Smooth muscle cell (in vitro differentiated cells): Measurements from ENCODE around the gene FSTL4. TPM values are rescaled to one million over a fixed set of nuclear protein-coding genes. Genes with fewer than 3 reads are reported as not detected.

Experiments used
- DNase-seq: peaks from one replicate; lab custom pipeline; 2025; ENCODE audit not compliant: unreplicated experiment; lab: John Stamatoyannopoulos, UW
- H2AFZ ChIP-seq: fragments of 200-600 bp; sonication (generic); 2 replicates; pipeline ENCODE4 v1.6.0; 2016; ENCODE audit warnings: antibody characterized with exemption, low read depth, mild to moderate bottlenecking
- H3F3A ChIP-seq: fragments of 200-600 bp; sonication (generic); 2 replicates; pipeline ENCODE4 v1.6.0; 2017; ENCODE audit warnings: antibody characterized with exemption, low read depth
- H3K27ac ChIP-seq: fragments of 200-600 bp; sonication (generic); 2 replicates; pipeline ENCODE4 v1.5.1; 2016; ENCODE audit warnings: low read depth, mild to moderate bottlenecking
- H3K27me3 ChIP-seq: fragments of 200-600 bp; sonication (generic); 2 replicates; pipeline ENCODE4 v1.6.1; 2016; ENCODE audit warnings: low read depth, mild to moderate bottlenecking
- H3K36me3 ChIP-seq: fragments of 200-600 bp; sonication (generic); 2 replicates; pipeline ENCODE4 v1.5.1; 2016; ENCODE audit warnings: low read depth
- H3K4me1 ChIP-seq: fragments of 200-600 bp; sonication (generic); 2 replicates; pipeline ENCODE4 v1.5.1; 2016; ENCODE audit warnings: low read depth
- H3K4me2 ChIP-seq: fragments of 200-600 bp; sonication (generic); 2 replicates; pipeline ENCODE4 v1.6.0; 2016; ENCODE audit warnings: mild to moderate bottlenecking
- H3K4me3 ChIP-seq: fragments of 200-600 bp; sonication (generic); 2 replicates; pipeline ENCODE4 v1.5.1; 2016; ENCODE audit warnings: mild to moderate bottlenecking
- H3K79me2 ChIP-seq: fragments of 200-600 bp; sonication (generic); 2 replicates; pipeline ENCODE4 v1.6.0; 2016; ENCODE audit warnings: low read depth, mild to moderate bottlenecking
- H3K9ac ChIP-seq: fragments of 200-600 bp; sonication (generic); 2 replicates; pipeline ENCODE4 v1.6.0; 2016; ENCODE audit warnings: low read depth
- H3K9me3 ChIP-seq: fragments of 200-600 bp; sonication (generic); replicated peaks from 2 replicates; pipeline ENCODE4 v1.5.1; 2016; ENCODE audit warnings: low read depth
- H4K20me1 ChIP-seq: fragments of 200-600 bp; sonication (generic); 2 replicates; pipeline ENCODE4 v1.6.0; 2016; ENCODE audit warnings: low read depth
- whole genome bisulfite sequencing: methylation state at CpG from one replicate; pipeline ENCODE4 v1.1.7; 2016; ENCODE audit warnings: low lambda C conversion rate; 5-methylcytosine and 5-hydroxymethylcytosine counted together
- polyA plus RNA-seq: library from polyadenylated mRNA; unstranded; fragments of >200 nt; fragmentation: Nextera tagmentation; extraction: Ambion mirVana; gene quantifications from 2 replicates; pipeline ENCODE4 v1.2.1, GENCODE V29; 2016
- total RNA-seq: library from RNA; depleted of rRNA; stranded (reverse); fragments of >200 nt; gene quantifications from 2 replicates; pipeline ENCODE4 v1.2.3, GENCODE V29; 2014
- TF ChIP-seq, protein P1 (sequence below): fragments of 200-600 bp; sonication (generic); IDR thresholded peaks from 2 replicates; pipeline ENCODE4 v1.5.1; 2017; ENCODE audit warnings: borderline replicate concordance, mild to moderate bottlenecking, antibody characterized with exemption; ENCODE audit not compliant: insufficient read depth, poor library complexity, severe bottlenecking

FSTL4 gene
- total and polyA plus RNA-seq, 2 experiments from 2014 or later: 0.49 TPM; not detected in 1

DNA sequence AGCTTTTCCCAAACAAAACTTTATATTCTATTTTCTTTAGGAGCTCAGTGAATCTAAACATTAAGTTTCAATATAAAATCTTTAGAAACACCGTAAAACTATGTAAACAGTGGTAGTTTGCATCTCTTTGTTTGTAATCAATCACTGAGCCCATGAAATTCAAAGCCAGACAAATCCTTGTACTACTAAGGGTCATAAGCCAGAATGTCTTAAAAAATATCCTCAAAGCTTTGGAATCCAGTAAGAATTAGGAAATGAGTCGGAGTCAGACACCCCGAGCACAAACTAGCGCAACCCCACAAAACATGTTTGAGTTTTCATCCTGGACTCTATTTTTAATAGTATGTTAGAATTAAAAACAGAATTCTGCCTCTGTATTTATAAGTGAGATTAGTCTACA is 406.7 kb downstream of the FSTL4 start:
- TF ChIP-seq, protein P1, sequence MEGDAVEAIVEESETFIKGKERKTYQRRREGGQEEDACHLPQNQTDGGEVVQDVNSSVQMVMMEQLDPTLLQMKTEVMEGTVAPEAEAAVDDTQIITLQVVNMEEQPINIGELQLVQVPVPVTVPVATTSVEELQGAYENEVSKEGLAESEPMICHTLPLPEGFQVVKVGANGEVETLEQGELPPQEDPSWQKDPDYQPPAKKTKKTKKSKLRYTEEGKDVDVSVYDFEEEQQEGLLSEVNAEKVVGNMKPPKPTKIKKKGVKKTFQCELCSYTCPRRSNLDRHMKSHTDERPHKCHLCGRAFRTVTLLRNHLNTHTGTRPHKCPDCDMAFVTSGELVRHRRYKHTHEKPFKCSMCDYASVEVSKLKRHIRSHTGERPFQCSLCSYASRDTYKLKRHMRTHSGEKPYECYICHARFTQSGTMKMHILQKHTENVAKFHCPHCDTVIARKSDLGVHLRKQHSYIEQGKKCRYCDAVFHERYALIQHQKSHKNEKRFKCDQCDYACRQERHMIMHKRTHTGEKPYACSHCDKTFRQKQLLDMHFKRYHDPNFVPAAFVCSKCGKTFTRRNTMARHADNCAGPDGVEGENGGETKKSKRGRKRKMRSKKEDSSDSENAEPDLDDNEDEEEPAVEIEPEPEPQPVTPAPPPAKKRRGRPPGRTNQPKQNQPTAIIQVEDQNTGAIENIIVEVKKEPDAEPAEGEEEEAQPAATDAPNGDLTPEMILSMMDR: no peak
- H2AFZ ChIP-seq: no peak overlapping the region
- WGBS: 38% methylated on average over 4 of the region's 4 CpGs
- H3K4me1 ChIP-seq: no peaks in the 10 kb centered on the region
- H3K9me3 ChIP-seq: no peaks in the 10 kb centered on the region
- no peaks in the 10 kb centered on the region for H4K20me1 ChIP-seq
- no peaks in the 10 kb centered on the region for H3K36me3 ChIP-seq
- DNase-seq: no peak
- H3K27ac ChIP-seq: no peak overlapping the region
- H3K4me3 ChIP-seq: no peak overlapping the region
- peak overlapping the region; percentile 20 for H3K4me2 ChIP-seq
- H3K79me2 ChIP-seq: no peaks in the 10 kb centered on the region
- H3K27me3 ChIP-seq: peaks cover 15% of the 10 kb centered on the region
- no peaks in the 10 kb centered on the region for H3F3A ChIP-seq
- H3K9ac ChIP-seq: no peak overlapping the region

DNA sequence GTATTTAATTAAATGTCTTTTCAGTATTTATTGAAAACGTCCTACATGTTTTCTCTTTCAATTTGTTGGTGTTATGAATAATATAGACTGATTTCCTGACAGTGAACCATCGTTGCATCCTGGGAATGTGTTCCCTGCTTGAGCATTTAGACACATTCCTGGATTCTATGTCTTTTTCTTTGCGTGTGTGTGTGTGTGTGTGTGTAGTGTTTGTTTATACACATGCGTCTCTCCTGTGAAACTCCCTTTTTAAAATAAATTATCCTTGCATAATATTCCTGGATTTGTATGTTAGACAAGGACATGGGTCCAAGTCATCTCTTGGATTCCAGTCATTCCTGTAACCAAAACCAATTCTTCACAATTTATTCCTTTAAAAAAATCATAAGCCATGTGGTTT is 407.1 kb downstream of the FSTL4 start:
- peak overlapping the region; percentile 20 for H3K4me2 ChIP-seq
- no peak overlapping the region for H2AFZ ChIP-seq
- H3K4me3 ChIP-seq: no peak overlapping the region
- DNase-seq: no peak
- H3K27ac ChIP-seq: no peak overlapping the region
- no peaks in the 10 kb centered on the region for H4K20me1 ChIP-seq
- WGBS: 46% methylated on average over 4 of the region's 4 CpGs
- H3K9me3 ChIP-seq: no peaks in the 10 kb centered on the region
- TF ChIP-seq, protein P1: no peak
- H3K9ac ChIP-seq: no peak overlapping the region
- H3K36me3 ChIP-seq: no peaks in the 10 kb centered on the region
- H3K27me3 ChIP-seq: peaks cover 19% of the 10 kb centered on the region
- H3F3A ChIP-seq: no peaks in the 10 kb centered on the region
- H3K79me2 ChIP-seq: no peaks in the 10 kb centered on the region
- H3K4me1 ChIP-seq: no peaks in the 10 kb centered on the region

DNA sequence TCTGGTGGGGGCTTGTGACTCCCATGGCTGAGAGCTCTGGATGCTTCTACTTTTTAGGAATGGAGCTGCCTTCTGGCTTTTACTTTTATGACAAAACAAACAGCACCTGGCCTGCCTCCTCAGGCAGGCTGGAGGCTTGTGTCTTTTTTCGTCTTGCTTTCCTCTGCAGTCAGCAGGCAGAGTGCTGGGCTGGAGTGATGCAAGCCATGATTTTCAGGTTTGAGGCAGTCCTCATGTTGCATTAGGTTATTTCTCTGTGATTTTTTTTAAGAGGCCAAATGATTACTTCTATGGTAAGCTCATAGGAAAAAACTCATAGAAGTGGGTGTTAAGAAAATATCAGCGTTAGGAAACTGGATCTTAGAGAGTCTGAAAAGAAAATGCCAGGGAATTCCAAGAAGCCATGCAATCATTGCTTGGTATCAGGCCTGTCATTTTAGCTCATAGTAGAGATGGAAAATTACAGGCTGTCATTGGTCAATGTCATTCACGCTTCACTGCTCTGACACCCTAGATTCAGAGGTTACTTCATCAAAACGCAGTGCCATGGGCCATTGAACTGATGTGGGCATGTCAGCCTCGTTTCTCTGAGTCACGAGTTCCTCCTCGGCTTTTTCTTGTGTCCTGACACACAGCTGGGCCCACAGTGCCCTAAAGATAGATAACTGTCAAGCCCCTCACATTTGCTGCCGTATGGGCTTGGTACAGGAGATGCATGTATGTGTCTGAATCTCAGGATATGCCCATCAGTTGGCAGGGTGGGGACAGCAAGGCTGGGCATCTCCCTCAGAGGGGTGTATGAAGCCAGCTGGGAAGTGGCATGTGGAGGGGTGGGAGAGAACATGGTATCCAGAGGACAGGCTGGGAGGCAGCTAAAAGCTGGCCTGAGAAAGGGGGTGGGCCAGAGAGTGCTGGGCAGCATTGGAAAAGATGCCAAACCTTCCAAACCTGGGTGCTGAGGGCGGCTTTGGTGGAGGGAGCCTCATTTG is 408.7 kb downstream of the FSTL4 start:
- no peak for DNase-seq
- TF ChIP-seq, protein P1: no peak
- Histone ChIP-seq H3K9ac (no peak overlapping the region), H3F3A (no peaks in the 10 kb centered on the region), H3K27ac (no peak overlapping the region), H3K36me3 (no peaks in the 10 kb centered on the region), H4K20me1 (no peaks in the 10 kb centered on the region), H3K9me3 (no peaks in the 10 kb centered on the region), H3K27me3 (peaks cover 18% of the 10 kb centered on the region), H3K79me2 (no peaks in the 10 kb centered on the region), H3K4me2 (no peak overlapping the region), H3K4me3 (no peak overlapping the region), H3K4me1 (no peaks in the 10 kb centered on the region), H2AFZ (no peak overlapping the region)
- 52% methylated on average over 9 of the region's 9 CpGs for WGBS
